Measurements from ENCODE around the gene CFAP68. TPM values are rescaled to one million over a fixed set of nuclear protein-coding genes. Genes with fewer than 3 reads are reported as not detected.

CFAP68 gene
- total and polyA plus RNA-seq, 2 of the 8 experiments (the other 6 are each of a cell fraction or from before 2014, with no cell fraction given), result 21.4 to 43.1 TPM

DNA sequence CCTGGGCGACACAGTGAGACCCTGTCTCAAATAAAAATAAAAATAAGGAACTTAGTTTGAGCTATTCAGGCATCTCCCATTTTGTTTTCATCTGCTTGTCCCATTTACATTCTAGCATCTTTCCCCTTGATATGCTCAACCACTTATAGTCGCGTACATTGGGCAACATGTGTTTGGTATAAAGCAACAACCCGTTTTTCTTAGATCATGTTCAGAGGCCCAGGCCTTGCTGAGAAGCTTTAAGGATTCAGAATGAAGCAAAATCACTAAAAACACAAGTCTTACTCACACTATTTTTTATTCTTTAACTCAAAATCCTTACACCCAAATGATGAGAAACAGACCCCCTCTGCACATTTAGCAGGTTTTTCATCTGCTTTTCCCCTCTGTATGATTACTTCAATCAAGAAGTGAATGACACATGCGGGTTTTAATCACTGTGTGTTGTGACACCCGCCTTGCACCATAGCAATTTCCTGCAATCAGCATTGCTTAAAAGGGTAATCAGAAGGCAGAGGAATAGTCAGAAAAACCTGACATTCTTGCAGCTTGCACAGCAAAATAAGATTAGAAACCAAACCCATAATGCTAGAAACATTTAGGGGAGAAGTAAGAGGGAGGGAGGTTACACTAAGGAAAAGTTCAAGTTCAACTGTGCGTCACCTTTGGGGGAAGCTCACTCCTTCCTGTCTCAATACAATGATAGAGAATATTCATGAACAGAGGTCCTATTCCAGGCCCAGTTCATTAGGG is 33.9 kb upstream of the CFAP68 start:
- Histone ChIP-seq H3K79me2 (ENCODE audit: control insufficient read depth in 1 of 2, insufficient read depth in 2 of 2, low read length in 2 of 2) (no peaks in the 10 kb centered on the region), H2BK120ac (replicated peaks; ENCODE audit: low read depth, low read length) (no peak overlapping the region), H3K36me3 (ENCODE audit: control insufficient read depth in 2 of 4, insufficient read depth in 4 of 4, low read length in 3 of 4) (peaks cover 0 to 5% (median 0%) of the 10 kb centered on the region in 4 experiments; a peak in 1 of 8 replicates), H3K23me2 (ENCODE audit: low read depth, low read length) (no peaks in the 10 kb centered on the region), H4K8ac (ENCODE audit: extremely low read depth, insufficient read depth, low read length) (no peak overlapping the region), H2AK5ac (ENCODE audit: low read depth, low read length) (no peak overlapping the region), H4K5ac (ENCODE audit: insufficient read length, low read depth, low read length) (no peak overlapping the region), H3K23ac (ENCODE audit: insufficient read length) (no peak overlapping the region), H3K4ac (replicated peaks; ENCODE audit: insufficient read length, low read depth, low read length) (no peak overlapping the region), H3K18ac (ENCODE audit: extremely low read depth, low read length) (no peak overlapping the region), H3K4me3 (ENCODE audit: extremely low read depth in 1 of 4, insufficient read depth in 2 of 4, low read depth in 3 of 4, low read length in 4 of 4) (no peak overlapping the region), H3K4me1 (replicated peaks in 1 of 4; ENCODE audit: control insufficient read depth in 3 of 4, insufficient read depth in 4 of 4, low read length in 3 of 4) (peaks cover 0 to 2% (median 0%) of the 10 kb centered on the region in 4 experiments; a peak in 2 of 7 replicates), H2AFZ (ENCODE audit: low read length) (no peak overlapping the region), H3K27me3 (replicated peaks in 1 of 4; ENCODE audit: control insufficient read depth in 3 of 4, extremely low read depth in 1 of 4, insufficient read depth in 3 of 4, low read length in 3 of 4) (no peaks in the 10 kb centered on the region), H3K79me1 (ENCODE audit: low read depth, low read length) (no peaks in the 10 kb centered on the region), H3K56ac (replicated peaks; ENCODE audit: insufficient read length, low read depth, low read length) (no peak overlapping the region), H3K14ac (ENCODE audit: insufficient read length) (no peak overlapping the region), H2BK20ac (ENCODE audit: low read length) (no peak overlapping the region), H4K91ac (replicated peaks; ENCODE audit: insufficient read length, low read length) (no peak overlapping the region), H3K9ac (replicated peaks in 1 of 4; ENCODE audit: extremely low read depth in 1 of 4, low read depth in 3 of 4, low read length in 3 of 4) (no peak overlapping the region), H3K9me3 (ENCODE audit: insufficient read depth in 2 of 2, low read depth in 1 of 2, low read length in 1 of 2) (no peaks in the 10 kb centered on the region), H3K4me2 (ENCODE audit: insufficient read depth in 1 of 2, low read depth in 2 of 2, low read length in 2 of 2) (no peak overlapping the region), H4K20me1 (replicated peaks in 1 of 2; ENCODE audit: control insufficient read depth in 1 of 2, insufficient read depth in 2 of 2, low read length in 2 of 2) (no peaks in the 10 kb centered on the region), H2BK15ac (ENCODE audit: low read length) (no peak overlapping the region), H3K27ac (ENCODE audit: low read depth, low read length) (no peak overlapping the region), H2BK5ac (ENCODE audit: low read depth, low read length) (no peak overlapping the region), H2BK12ac (ENCODE audit: low read depth, low read length) (no peak overlapping the region)
- DNase-seq (ENCODE audit: low read depth in 1 of 2, low spot score in 2 of 2) (no peak), FAIRE-seq (no peak)
- POLR2A ChIA-PET (ENCODE audit: partially characterized antibody), result interaction anchor here (0.9 kb wide), 1 partner anchor 79 kb away, joined by 3 read pairs; the partner anchor contains the start of gene PPP2R1B
- 92% methylated on average over 7 of the region's 7 CpGs; no CpG with 5 or more reads in 1 of the 2 experiments for WGBS, 2 experiments (ENCODE audit: extremely low coverage in 1 of 2, insufficient coverage in 1 of 2, insufficient read length in 1 of 2, insufficient replicate concordance in 2 of 2, low coverage in 1 of 2, low lambda C conversion rate in 2 of 2, missing lambda C conversion rate in 1 of 2)
- CTCF ChIA-PET (ENCODE audit: partially characterized antibody), result interaction anchor here (0.7 to 2.4 kb wide), 12 partner anchors 11 to 243 kb away, joined by 3 to 10 read pairs (median 4); partner anchors contain the start of genes ALG9 and SIK2
- TF ChIP-seq PHF8 (conservative IDR thresholded peaks at IDR 0.05; ENCODE audit: low read depth, low read length) (no peak), CHD2 (IDR thresholded peaks at IDR 0.05; ENCODE audit: low read length) (no peak), TCF12 (IDR thresholded peaks at IDR 0.05; ENCODE audit: low read depth, low read length) (no peak), SP4 (IDR thresholded peaks at IDR 0.05; ENCODE audit: low read length) (no peak), NANOG (IDR thresholded peaks at IDR 0.05; ENCODE audit: insufficient read depth, low read depth, low read length, poor library complexity, severe bottlenecking) (no peak), SUZ12 (IDR thresholded peaks at IDR 0.05; ENCODE audit: low read length) (no peak)
